ENCODE results near the gene BCAS3.

Gene BCAS3

GRCh38 chr17:61209525-61209924 is 531.9 kb downstream of the BCAS3 start:
- no peak for TF ChIP-seq FOXK2 (IDR thresholded peaks at IDR 0.05)
- no peak for TF ChIP-seq CTBP1 (IDR thresholded peaks at IDR 0.05; ENCODE audit: borderline replicate concordance)
- no peak for TF ChIP-seq NFRKB (IDR thresholded peaks at IDR 0.05)
- no peak for TF ChIP-seq L3MBTL2 (conservative IDR thresholded peaks at IDR 0.05)
- no peak for TF ChIP-seq BHLHE40 (IDR thresholded peaks at IDR 0.05; ENCODE audit: borderline replicate concordance)
- TF ChIP-seq HDGF (IDR thresholded peaks at IDR 0.05; ENCODE audit: borderline replicate concordance): no peak
- CTCF ChIA-PET: no interaction called here
- POLR2A ChIA-PET: no interaction called here
- no peak for DNase-seq (ENCODE audit: extremely low spot score)

GRCh38 chr17:61211236-61211635 is 533.6 kb downstream of the BCAS3 start:
- ChIA-PET CTCF (no interaction called here), POLR2A (no interaction called here)
- DNase-seq (ENCODE audit: extremely low spot score): no peak
- TF ChIP-seq ZNF384 (IDR thresholded peaks at IDR 0.05): no peak
- TF ChIP-seq FOXK2 (IDR thresholded peaks at IDR 0.05): no peak
- TF ChIP-seq FOXA1 (IDR thresholded peaks at IDR 0.05): no peak
- TF ChIP-seq FOXM1 (IDR thresholded peaks at IDR 0.05; ENCODE audit: borderline replicate concordance): no peak
- no peak for TF ChIP-seq BHLHE40 (IDR thresholded peaks at IDR 0.05; ENCODE audit: borderline replicate concordance)
- no peak for TF ChIP-seq ARNT (IDR thresholded peaks at IDR 0.05)
- TF ChIP-seq LEF1 (IDR thresholded peaks at IDR 0.05; ENCODE audit: borderline replicate concordance): no peak
- TF ChIP-seq CTBP1 (IDR thresholded peaks at IDR 0.05; ENCODE audit: borderline replicate concordance): no peak
- no peak for TF ChIP-seq SUZ12 (IDR thresholded peaks at IDR 0.05)
- TF ChIP-seq TARDBP (IDR thresholded peaks at IDR 0.05): no peak
- TF ChIP-seq ELF4 (IDR thresholded peaks at IDR 0.05): no peak
- TF ChIP-seq, protein P1, sequence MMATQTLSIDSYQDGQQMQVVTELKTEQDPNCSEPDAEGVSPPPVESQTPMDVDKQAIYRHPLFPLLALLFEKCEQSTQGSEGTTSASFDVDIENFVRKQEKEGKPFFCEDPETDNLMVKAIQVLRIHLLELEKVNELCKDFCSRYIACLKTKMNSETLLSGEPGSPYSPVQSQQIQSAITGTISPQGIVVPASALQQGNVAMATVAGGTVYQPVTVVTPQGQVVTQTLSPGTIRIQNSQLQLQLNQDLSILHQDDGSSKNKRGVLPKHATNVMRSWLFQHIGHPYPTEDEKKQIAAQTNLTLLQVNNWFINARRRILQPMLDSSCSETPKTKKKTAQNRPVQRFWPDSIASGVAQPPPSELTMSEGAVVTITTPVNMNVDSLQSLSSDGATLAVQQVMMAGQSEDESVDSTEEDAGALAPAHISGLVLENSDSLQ (IDR thresholded peaks at IDR 0.05): no peak

DNA sequence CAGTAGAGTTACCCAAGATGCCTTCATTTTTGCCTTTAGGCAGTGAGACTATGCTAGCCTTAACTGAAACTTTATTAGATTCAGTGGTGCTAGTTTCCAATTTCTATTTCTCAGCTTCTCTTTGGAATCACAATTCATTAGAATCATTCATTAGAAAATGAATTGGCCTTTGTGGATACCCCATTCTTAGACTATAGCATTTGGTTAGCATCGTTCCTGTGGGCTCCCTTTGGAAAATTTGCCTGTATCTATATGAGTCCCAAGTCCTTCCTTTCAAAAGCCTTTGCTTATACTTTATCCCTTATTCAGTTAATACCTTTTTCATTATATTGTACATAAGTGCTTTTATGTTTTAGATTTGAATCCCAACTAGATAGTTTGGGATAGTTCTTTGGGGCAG is 535.0 kb downstream of the BCAS3 start:
- ChIA-PET POLR2A (no interaction called here), CTCF (interaction anchor here (1.0 kb wide), 1 partner anchor 212 kb away, joined by 3 read pairs; no protein-coding TSS in a partner anchor)
- DNase-seq (ENCODE audit: extremely low spot score): no peak
- TF ChIP-seq ZNF384 (IDR thresholded peaks at IDR 0.05) (no peak), NFRKB (IDR thresholded peaks at IDR 0.05) (no peak), SP1 (IDR thresholded peaks at IDR 0.05) (no peak), ARNT (IDR thresholded peaks at IDR 0.05) (no peak), SUZ12 (IDR thresholded peaks at IDR 0.05) (no peak), L3MBTL2 (conservative IDR thresholded peaks at IDR 0.05) (no peak)

DNA sequence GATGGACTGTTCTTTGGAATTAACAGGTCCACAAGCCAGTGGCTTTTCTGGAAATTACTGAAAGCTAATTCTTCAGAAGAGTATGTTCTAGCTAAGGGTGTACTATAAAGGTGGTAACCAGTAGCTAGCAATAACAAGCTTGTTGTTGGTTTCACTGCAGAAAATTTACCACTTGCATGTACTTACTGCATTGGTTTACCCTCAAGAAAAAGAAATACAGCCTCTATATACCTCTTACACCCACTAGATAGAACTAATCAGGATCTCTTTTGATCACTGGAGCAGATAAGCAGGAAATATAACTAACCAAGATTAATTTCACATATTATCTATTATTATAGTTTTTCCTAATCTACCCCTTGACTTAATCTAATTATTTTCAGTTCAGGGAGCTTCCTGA is 537.1 kb downstream of the BCAS3 start:
- no peak for DNase-seq (ENCODE audit: extremely low spot score)
- ChIA-PET CTCF (interaction anchor here (0.6 kb wide), 1 partner anchor 32 kb away, joined by 6 read pairs; no protein-coding TSS in a partner anchor), POLR2A (no interaction called here)
- TF ChIP-seq ZNF384 (IDR thresholded peaks at IDR 0.05) (no peak), L3MBTL2 (conservative IDR thresholded peaks at IDR 0.05) (no peak), LEF1 (IDR thresholded peaks at IDR 0.05; ENCODE audit: borderline replicate concordance) (no peak), FOXA1 (IDR thresholded peaks at IDR 0.05) (no peak), CTBP1 (IDR thresholded peaks at IDR 0.05; ENCODE audit: borderline replicate concordance) (no peak), HDGF (IDR thresholded peaks at IDR 0.05; ENCODE audit: borderline replicate concordance) (no peak), TARDBP (IDR thresholded peaks at IDR 0.05) (no peak), SP1 (IDR thresholded peaks at IDR 0.05) (no peak), FOXM1 (IDR thresholded peaks at IDR 0.05; ENCODE audit: borderline replicate concordance) (no peak), BHLHE40 (IDR thresholded peaks at IDR 0.05; ENCODE audit: borderline replicate concordance) (no peak)

- CTCF ChIA-PET: no interaction called here
- no peak for DNase-seq (ENCODE audit: extremely low spot score)
- POLR2A ChIA-PET: no interaction called here
- TF ChIP-seq FOXK2 (IDR thresholded peaks at IDR 0.05): no peak
- TF ChIP-seq L3MBTL2 (conservative IDR thresholded peaks at IDR 0.05): no peak
- no peak for TF ChIP-seq FOXM1 (IDR thresholded peaks at IDR 0.05; ENCODE audit: borderline replicate concordance)
- no peak for TF ChIP-seq SP1 (IDR thresholded peaks at IDR 0.05)
- TF ChIP-seq, protein P1 (IDR thresholded peaks at IDR 0.05): no peak
- TF ChIP-seq FOXA1 (IDR thresholded peaks at IDR 0.05): no peak
- no peak for TF ChIP-seq ZNF384 (IDR thresholded peaks at IDR 0.05)
- TF ChIP-seq NFRKB (IDR thresholded peaks at IDR 0.05): no peak
- TF ChIP-seq BHLHE40 (IDR thresholded peaks at IDR 0.05; ENCODE audit: borderline replicate concordance): no peak
- TF ChIP-seq ARNT (IDR thresholded peaks at IDR 0.05): no peak
- no peak for TF ChIP-seq CTBP1 (IDR thresholded peaks at IDR 0.05; ENCODE audit: borderline replicate concordance)
- TF ChIP-seq ELF4 (IDR thresholded peaks at IDR 0.05): no peak
- TF ChIP-seq SUZ12 (IDR thresholded peaks at IDR 0.05): no peak
- no peak for TF ChIP-seq TARDBP (IDR thresholded peaks at IDR 0.05)
- TF ChIP-seq LEF1 (IDR thresholded peaks at IDR 0.05; ENCODE audit: borderline replicate concordance): no peak
- no peak for TF ChIP-seq HDGF (IDR thresholded peaks at IDR 0.05; ENCODE audit: borderline replicate concordance)
Observed at GRCh38 chr17:61216066-61216465, 538.4 kb downstream of the BCAS3 start.

DNA sequence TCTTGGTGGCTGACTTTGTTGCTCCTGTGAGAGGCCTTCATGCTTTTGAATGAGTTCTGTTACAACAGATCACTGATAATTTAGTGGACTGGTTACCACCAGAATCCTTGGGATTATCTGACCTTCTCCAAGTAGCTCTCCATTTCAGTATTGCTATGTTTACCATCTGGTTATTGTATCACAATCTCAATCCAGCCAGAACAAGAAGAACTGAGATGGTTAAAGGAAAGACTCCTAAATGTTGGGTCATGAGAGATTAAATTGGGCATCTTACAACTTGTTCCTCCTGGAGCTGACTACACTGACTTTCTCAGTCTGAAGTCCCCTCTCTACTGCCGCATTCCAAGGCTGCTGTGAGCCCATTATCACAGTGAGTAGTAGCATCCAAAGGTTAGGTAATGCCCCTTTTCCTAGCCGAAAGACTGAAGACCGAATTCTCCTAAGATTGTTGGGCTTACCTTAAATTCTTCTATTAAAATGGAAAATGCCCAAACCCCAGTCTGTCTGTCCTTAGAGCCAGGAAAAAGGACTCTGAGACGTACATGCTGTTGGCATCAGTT is 540.3 kb downstream of the BCAS3 start:
- no peak for DNase-seq (ENCODE audit: extremely low spot score)
- TF ChIP-seq ELF4 (IDR thresholded peaks at IDR 0.05) (no peak), SUZ12 (IDR thresholded peaks at IDR 0.05) (no peak), FOXA1 (IDR thresholded peaks at IDR 0.05) (no peak), ARNT (IDR thresholded peaks at IDR 0.05) (no peak), LEF1 (IDR thresholded peaks at IDR 0.05; ENCODE audit: borderline replicate concordance) (no peak), FOXK2 (IDR thresholded peaks at IDR 0.05) (no peak), SP1 (IDR thresholded peaks at IDR 0.05) (no peak), TARDBP (IDR thresholded peaks at IDR 0.05) (no peak), ZNF384 (IDR thresholded peaks at IDR 0.05) (no peak), NFRKB (IDR thresholded peaks at IDR 0.05) (no peak), L3MBTL2 (conservative IDR thresholded peaks at IDR 0.05) (no peak), FOXM1 (IDR thresholded peaks at IDR 0.05; ENCODE audit: borderline replicate concordance) (no peak)
- TF ChIP-seq, protein P1 (IDR thresholded peaks at IDR 0.05): no peak
- CTCF ChIA-PET: interaction anchor here (0.5 kb wide), 1 partner anchor 44 kb away, joined by 3 read pairs; no protein-coding TSS in a partner anchor
- POLR2A ChIA-PET: no interaction called here
